ENCODE measurements around the gene TSPAN7. TPM values are rescaled to one million over a fixed set of nuclear protein-coding genes. Genes with fewer than 3 reads are reported as not detected.

The TSPAN7 gene
- total and polyA plus RNA-seq, 9 of the 15 experiments (the other 6 are each of a cell fraction or from before 2014, with no cell fraction given), result 0.07 to 0.29 (median 0.12) TPM; not detected in 1

GRCh38 chrX:38627683-38628082 is 66.3 kb downstream of the TSPAN7 start (continued):
- TF ChIP-seq REST (IDR thresholded peaks at IDR 0.05; ENCODE audit: borderline replicate concordance), result peak; percentile 48; the same call in 1 of the 2 replicates
- no peak for TF ChIP-seq REST (CRISPR knock-in tag; IDR thresholded peaks at IDR 0.05; ENCODE audit: low read depth)

GRCh38 chrX:38628587-38628986 is 67.2 kb downstream of the TSPAN7 start:
- Histone ChIP-seq H3K27me3 (ENCODE audit: control insufficient read depth in 2 of 2, insufficient read depth in 2 of 2, low read length in 2 of 2) (no peaks in the 10 kb centered on the region), H3K9me1 (ENCODE audit: control insufficient read depth, insufficient read depth, low read length) (no peaks in the 10 kb centered on the region), H3K4me3 (no peak overlapping the region), H3K27ac (ENCODE audit: extremely low read depth, low read depth, low read length) (no peak overlapping the region), H3K79me2 (ENCODE audit: control insufficient read depth, insufficient read depth, low read length) (no peaks in the 10 kb centered on the region), H3K9ac (ENCODE audit: insufficient read depth in 1 of 2, low read depth in 2 of 2, low read length in 2 of 2) (no peak overlapping the region), H3K36me3 (ENCODE audit: control insufficient read depth, insufficient read depth, low read length) (no peaks in the 10 kb centered on the region), H4K20me1 (replicated peaks; ENCODE audit: control insufficient read depth, insufficient read depth, low read length) (no peaks in the 10 kb centered on the region), H3K4me2 (ENCODE audit: insufficient read depth, low read length) (no peak overlapping the region), H3K9me3 (replicated peaks; ENCODE audit: control insufficient read depth, insufficient read depth, low read depth, low read length) (no peaks in the 10 kb centered on the region), H3K4me1 (replicated peaks in 1 of 2; ENCODE audit: control insufficient read depth in 2 of 2, insufficient read depth in 2 of 2, low read length in 2 of 2) (no peaks in the 10 kb centered on the region; a peak in 1 of 5 replicates), H2AFZ (ENCODE audit: low read depth, low read length) (no peak overlapping the region)
- BruUV-seq (replicated peaks), result no TSS peak
- no peak for DNase-seq (ENCODE audit: extremely low read depth in 1 of 4, low spot score in 3 of 4)
- ATAC-seq, result no peak
- intact Hi-C loops (cut with micrococcal nuclease), result loop anchor here (5.0 kb wide), 1 partner anchor 34 kb away; no protein-coding TSS in a partner anchor
- in situ Hi-C loops (cut with MboI), result no loop called here
- FAIRE-seq, result no peak
- CTCF ChIA-PET (ENCODE audit: low intra/inter-chr PET ratio), result no interaction called here
- POLR2A ChIA-PET, result interaction anchor here (1.0 kb wide), 1 partner anchor 13 kb away, joined by 3 read pairs; no protein-coding TSS in a partner anchor
- TF ChIP-seq ZNF41 (CRISPR knock-in tag; conservative IDR thresholded peaks at IDR 0.05) (no peak), TEAD2 (tag; IDR thresholded peaks at IDR 0.05) (no peak)
